ENCODE measurements around the gene XYLT1.

The XYLT1 gene

DNA sequence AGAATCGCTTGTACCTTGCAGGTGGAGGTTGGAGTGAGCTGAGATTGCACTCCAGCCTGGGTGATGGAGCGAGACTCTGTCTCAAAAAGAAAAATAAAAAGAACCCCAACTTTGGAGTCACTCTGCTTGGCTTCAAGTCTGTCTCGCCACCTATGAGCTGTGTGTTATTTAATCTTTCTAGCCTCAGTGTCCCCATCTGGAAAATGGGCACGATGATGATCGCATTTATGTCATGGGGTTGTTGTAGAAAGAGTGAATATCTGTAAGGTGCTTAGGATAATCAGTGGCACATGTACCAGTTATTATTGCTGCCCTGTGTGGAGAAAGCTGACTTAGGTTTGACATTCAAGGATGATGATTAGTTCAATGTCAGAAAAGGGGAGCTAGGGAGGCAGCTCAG, 319.4 kb downstream of the XYLT1 start:
- no peaks in the 10 kb centered on the region for H3F3A ChIP-seq (ENCODE audit: control insufficient read depth, insufficient read depth)
- no peaks in the 10 kb centered on the region for H3K9me2 ChIP-seq (replicated peaks; ENCODE audit: control insufficient read depth, low read length)
- no peak overlapping the region for H3K27ac ChIP-seq (ENCODE audit: low read depth, low read length)
- no peaks in the 10 kb centered on the region for H3K9me3 ChIP-seq (ENCODE audit: control insufficient read depth, insufficient read depth, low read length)
- H3K36me3 ChIP-seq (ENCODE audit: control insufficient read depth, low read length): no peaks in the 10 kb centered on the region
- TF ChIP-seq EZH2phosphoT487 (IDR thresholded peaks at IDR 0.05; ENCODE audit: borderline replicate concordance, low read length): no peak
- TF ChIP-seq, protein P1, sequence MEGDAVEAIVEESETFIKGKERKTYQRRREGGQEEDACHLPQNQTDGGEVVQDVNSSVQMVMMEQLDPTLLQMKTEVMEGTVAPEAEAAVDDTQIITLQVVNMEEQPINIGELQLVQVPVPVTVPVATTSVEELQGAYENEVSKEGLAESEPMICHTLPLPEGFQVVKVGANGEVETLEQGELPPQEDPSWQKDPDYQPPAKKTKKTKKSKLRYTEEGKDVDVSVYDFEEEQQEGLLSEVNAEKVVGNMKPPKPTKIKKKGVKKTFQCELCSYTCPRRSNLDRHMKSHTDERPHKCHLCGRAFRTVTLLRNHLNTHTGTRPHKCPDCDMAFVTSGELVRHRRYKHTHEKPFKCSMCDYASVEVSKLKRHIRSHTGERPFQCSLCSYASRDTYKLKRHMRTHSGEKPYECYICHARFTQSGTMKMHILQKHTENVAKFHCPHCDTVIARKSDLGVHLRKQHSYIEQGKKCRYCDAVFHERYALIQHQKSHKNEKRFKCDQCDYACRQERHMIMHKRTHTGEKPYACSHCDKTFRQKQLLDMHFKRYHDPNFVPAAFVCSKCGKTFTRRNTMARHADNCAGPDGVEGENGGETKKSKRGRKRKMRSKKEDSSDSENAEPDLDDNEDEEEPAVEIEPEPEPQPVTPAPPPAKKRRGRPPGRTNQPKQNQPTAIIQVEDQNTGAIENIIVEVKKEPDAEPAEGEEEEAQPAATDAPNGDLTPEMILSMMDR (IDR thresholded peaks at IDR 0.05; ENCODE audit: low read depth, low read length, poor library complexity, severe bottlenecking): no peak
- no peaks in the 10 kb centered on the region for H4K20me1 ChIP-seq (ENCODE audit: control insufficient read depth, insufficient read depth, low read depth, low read length)
- H3K27me3 ChIP-seq (ENCODE audit: control insufficient read depth, low read length): no peaks in the 10 kb centered on the region
- no peak overlapping the region for H3K4me3 ChIP-seq (ENCODE audit: low read length)
- H3K4me2 ChIP-seq (ENCODE audit: low read length): no peak overlapping the region
- H3K79me2 ChIP-seq (ENCODE audit: control insufficient read depth, low read length): no peaks in the 10 kb centered on the region
- H3K4me1 ChIP-seq (ENCODE audit: control insufficient read depth, low read length): no peaks in the 10 kb centered on the region

DNA sequence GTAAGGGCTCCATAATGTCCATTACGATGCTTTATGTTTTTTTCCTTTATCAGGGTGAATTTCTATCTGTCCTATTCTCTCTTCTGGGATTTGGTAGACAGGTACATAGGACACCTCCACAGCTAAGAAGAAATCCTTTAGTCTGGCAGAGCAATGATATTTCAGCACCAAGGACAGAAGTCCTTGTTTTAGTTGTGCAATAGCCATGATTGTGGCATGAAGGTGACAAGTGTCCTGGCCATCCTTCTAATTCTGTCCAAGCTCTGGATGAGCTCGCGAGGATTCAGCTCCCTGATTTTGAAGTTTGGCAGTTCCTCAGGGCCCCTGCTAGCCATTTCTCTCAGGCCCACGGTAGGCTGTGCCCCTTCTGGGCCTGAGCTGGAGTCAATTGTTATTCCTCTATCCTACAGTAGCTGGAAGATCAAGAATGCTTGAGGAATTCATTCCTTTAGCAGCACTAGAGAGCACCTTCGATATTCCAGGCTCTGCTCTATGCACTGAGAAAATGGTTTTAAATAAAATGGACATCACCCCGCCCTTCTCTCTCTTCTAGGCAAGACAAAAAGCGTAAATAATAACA, 320.8 kb downstream of the XYLT1 start:
- TF ChIP-seq, protein P1 (IDR thresholded peaks at IDR 0.05; ENCODE audit: low read depth, low read length, poor library complexity, severe bottlenecking): no peak
- no peak for TF ChIP-seq EZH2phosphoT487 (IDR thresholded peaks at IDR 0.05; ENCODE audit: borderline replicate concordance, low read length)
- H3F3A ChIP-seq (ENCODE audit: control insufficient read depth, insufficient read depth): no peaks in the 10 kb centered on the region
- no peaks in the 10 kb centered on the region for H3K79me2 ChIP-seq (ENCODE audit: control insufficient read depth, low read length)
- H3K36me3 ChIP-seq (ENCODE audit: control insufficient read depth, low read length): no peaks in the 10 kb centered on the region
- H3K9me2 ChIP-seq (replicated peaks; ENCODE audit: control insufficient read depth, low read length): no peaks in the 10 kb centered on the region
- H3K4me2 ChIP-seq (ENCODE audit: low read length): no peak overlapping the region
- H3K9me3 ChIP-seq (ENCODE audit: control insufficient read depth, insufficient read depth, low read length): no peaks in the 10 kb centered on the region
- H3K4me3 ChIP-seq (ENCODE audit: low read length): no peak overlapping the region
- no peaks in the 10 kb centered on the region for H3K27me3 ChIP-seq (ENCODE audit: control insufficient read depth, low read length)
- no peaks in the 10 kb centered on the region for H3K4me1 ChIP-seq (ENCODE audit: control insufficient read depth, low read length)
- H4K20me1 ChIP-seq (ENCODE audit: control insufficient read depth, insufficient read depth, low read depth, low read length): no peaks in the 10 kb centered on the region
- no peak overlapping the region for H3K27ac ChIP-seq (ENCODE audit: low read depth, low read length)

DNA sequence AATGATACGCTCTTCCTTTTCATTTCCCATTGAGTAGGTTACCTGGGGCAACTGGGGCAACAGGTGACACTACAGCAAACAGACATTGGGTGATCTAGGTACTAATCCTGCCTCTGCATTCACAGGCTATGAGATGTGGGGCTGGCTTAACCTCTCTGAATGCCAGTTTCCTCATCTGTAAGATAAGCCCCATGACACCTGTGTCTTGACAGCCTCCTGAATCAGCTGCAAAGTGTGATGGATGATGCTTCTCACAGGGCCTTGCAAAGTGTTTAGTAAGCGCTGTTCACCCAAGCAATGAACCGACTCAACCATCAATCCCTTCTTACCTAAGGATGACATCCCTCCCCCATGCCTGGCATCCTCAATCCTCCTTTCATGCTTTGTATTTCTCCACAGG, 322.8 kb downstream of the XYLT1 start:
- H3K4me3 ChIP-seq (ENCODE audit: low read length): no peak overlapping the region
- H3K9me2 ChIP-seq (replicated peaks; ENCODE audit: control insufficient read depth, low read length): no peaks in the 10 kb centered on the region
- no peaks in the 10 kb centered on the region for H3F3A ChIP-seq (ENCODE audit: control insufficient read depth, insufficient read depth)
- H3K4me2 ChIP-seq (ENCODE audit: low read length): no peak overlapping the region
- no peak overlapping the region for H3K27ac ChIP-seq (ENCODE audit: low read depth, low read length)
- H3K27me3 ChIP-seq (ENCODE audit: control insufficient read depth, low read length): no peaks in the 10 kb centered on the region
- TF ChIP-seq, protein P1 (IDR thresholded peaks at IDR 0.05; ENCODE audit: low read depth, low read length, poor library complexity, severe bottlenecking): no peak
- TF ChIP-seq EZH2phosphoT487 (IDR thresholded peaks at IDR 0.05; ENCODE audit: borderline replicate concordance, low read length): no peak
- H3K79me2 ChIP-seq (ENCODE audit: control insufficient read depth, low read length): no peaks in the 10 kb centered on the region
- no peaks in the 10 kb centered on the region for H3K36me3 ChIP-seq (ENCODE audit: control insufficient read depth, low read length)
- no peaks in the 10 kb centered on the region for H3K9me3 ChIP-seq (ENCODE audit: control insufficient read depth, insufficient read depth, low read length)
- H3K4me1 ChIP-seq (ENCODE audit: control insufficient read depth, low read length): no peaks in the 10 kb centered on the region
- H4K20me1 ChIP-seq (ENCODE audit: control insufficient read depth, insufficient read depth, low read depth, low read length): no peaks in the 10 kb centered on the region

All from DOHH2 (cell line).